Measurements from ENCODE around the gene NADSYN1.

The NADSYN1 gene

DNA sequence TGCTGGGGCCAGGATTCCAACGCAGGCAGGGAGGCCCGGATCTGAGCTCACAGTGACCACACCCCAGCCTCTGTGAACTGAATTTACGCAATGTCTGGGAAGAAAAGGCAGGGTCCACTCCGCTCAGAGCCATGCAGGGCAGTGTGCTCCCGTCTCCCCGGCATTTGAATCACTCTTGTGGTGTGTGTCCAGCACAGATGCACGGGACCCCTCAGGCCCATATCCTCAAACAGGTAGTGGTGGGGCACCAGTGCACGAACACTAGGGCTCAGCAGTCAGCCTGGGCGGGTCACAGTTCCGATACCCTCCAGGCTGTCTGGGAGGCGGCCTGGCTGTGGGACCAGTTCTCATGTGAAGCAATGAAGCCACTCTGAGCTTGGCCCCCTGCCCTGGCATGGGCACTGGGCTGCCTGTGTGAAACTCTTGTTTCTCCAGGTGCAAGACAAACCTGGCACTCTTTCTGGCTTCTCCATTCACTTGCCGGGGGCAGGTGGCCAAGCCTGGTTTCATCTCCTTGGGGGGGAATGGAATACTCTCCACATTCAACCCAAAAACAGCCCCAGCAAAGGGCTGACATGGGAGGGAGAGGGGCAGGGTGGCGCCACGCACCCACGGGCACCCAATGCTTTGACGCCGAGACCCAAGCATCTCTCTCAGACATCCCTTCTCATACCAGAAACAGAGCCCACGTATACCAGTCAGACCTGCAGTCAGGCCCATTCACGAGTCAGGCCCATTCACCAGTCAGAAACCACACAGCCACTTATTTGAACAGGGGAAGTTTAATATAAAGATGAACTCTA is 19.2 kb upstream of the NADSYN1 start:
- DNase-seq: no peak

DNA sequence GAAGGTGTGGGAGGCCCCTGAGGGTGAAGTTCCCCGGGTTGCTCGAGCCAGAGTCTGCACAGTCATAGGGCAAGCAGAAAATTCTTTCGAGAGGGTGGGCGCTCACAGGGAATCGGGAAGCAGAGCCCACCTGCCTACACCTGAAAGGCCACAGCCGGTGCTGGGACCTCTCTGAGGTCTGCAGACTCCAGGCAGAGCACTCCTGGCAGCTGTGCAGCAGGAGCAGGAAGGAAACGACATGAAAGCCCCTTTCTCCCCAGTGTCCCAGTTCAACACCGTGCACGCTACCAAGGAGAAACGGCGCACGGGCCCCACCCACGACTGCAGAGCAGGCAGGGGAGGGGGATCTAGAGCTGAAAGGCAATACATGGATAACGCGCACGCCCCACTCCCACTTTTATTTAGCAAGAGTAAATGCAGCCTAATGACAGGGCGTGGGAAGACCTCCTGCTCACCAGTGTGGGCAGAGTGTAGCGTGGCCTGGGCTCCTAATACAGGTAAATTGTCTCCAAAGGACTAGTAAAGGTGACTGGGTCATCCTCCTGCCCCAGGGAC is 18.4 kb upstream of the NADSYN1 start:
- DNase-seq: no peak

- DNase-seq: no peak
Measured at GRCh38 chr11:71435278-71435951, 17.6 kb upstream of the NADSYN1 start.

GRCh38 chr11:71436861-71437260 is 16.1 kb upstream of the NADSYN1 start:
- no peak for DNase-seq

GRCh38 chr11:71437399-71437798 is 15.6 kb upstream of the NADSYN1 start:
- DNase-seq: no peak

DNA sequence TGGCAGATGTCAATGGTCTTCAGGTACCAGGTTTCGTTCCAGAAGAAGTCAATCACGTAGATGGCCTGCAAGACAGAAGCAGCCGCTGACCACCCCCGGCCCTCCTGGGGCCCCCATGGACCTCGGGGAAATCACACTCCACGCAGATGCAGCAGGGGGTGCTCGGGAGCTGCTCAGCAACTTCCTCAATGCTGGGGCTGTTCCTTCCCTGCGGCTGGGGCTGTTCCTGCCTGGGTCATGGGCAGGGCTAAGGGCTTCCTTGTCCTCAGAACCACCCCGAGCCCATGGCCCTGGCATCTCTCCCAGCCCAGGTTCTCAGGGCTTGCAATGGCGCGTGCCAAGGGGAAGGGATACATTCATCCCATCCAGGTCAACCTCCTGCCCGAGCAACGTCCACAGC is 15.1 kb upstream of the NADSYN1 start:
- DNase-seq: no peak

GRCh38 chr11:71438650-71439049 is 14.4 kb upstream of the NADSYN1 start:
- no peak for DNase-seq

DNA sequence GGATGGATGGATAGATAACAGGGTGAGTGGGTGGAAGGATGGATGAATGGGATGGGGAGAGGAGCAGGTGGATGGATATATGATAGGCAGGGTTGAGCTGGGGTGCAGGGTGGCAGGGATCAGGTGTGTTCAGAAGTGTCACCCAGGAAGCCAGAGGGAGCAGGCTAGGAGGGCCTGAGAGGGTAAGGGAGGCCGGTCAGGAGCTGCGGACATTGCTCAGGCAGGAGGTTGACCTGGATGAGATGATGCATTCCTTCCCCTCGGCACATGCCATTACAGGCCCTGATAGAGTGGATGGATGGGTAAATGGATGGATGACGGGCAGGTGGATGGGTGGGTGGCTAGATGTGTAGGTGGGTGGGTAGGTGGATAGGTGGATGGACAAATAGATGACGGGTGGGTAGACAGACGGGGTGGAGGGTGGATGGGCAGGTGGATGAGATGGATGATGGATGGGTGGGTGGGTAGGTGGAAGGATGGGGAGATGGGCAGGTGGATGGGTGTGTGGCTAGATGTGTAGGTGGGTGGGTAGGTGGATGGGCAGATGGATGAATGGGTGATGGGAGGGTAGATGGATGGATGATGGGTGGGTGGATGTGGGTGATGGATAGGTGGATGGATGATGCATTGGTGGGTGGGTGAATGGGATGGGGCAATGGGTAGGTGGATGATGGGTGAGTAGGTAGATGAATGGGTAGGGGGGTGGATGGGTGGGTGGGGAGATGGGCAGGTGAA is 12.8 kb upstream of the NADSYN1 start:
- no peak for DNase-seq

DNA sequence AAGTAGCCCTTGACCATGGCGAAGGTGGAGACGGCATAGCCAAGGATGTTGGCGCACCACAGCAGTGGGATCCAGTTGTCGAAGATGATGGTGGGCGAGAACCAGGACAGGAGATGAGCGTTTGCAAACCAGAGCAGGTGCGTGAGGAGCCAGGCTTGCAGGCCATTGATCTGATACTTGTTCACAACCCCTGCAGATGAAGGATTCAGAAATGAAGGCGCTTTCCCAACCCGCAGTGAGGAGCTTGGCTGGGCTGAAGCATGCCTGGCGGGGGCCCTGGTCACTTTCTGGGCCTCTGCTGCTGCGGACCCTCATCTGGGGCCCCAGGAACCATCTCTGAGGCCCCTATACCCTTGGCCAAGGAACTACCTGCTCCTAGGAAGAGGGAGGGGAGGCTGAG is 11.8 kb upstream of the NADSYN1 start:
- DNase-seq: no peak

DNA sequence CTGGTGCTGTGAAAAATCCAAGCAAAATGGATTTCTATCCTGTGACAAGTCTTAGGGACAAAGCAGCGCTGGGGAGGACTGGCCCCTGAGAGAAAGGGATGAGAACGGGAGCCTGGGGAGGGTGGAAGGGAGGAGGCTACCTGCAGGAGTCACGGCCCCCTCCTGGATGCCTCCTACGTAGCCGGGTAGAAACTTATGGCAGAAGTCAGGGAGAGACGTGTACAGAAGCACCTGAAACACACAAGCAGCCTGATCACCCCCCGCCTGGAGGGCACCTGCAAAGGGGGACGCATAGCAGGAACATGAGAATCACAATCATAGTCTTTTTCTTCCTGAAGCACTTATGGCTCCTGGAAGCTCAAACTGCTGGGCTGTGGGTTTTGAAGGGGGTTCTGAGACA is 10.9 kb upstream of the NADSYN1 start:
- DNase-seq: no peak

DNA sequence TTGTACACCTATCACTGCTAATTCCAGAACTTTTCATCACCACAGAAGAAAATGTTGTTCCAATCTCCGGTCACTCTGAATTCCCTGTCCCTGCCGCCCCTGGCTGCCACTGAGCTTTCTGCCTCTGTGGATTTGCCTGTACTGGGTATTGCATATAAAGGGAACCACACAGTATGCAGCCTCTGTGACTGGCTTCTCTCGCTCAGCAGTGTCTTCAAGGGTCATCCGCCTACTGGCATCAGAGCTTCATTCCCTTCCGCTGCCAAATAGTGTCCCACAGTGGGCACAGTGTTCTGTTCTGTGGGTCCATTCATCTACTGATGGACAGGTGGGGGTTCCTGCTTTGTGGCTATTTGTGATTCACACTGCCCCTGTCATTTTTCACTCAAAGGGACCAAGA is 10.1 kb upstream of the NADSYN1 start:
- DNase-seq: no peak

DNA sequence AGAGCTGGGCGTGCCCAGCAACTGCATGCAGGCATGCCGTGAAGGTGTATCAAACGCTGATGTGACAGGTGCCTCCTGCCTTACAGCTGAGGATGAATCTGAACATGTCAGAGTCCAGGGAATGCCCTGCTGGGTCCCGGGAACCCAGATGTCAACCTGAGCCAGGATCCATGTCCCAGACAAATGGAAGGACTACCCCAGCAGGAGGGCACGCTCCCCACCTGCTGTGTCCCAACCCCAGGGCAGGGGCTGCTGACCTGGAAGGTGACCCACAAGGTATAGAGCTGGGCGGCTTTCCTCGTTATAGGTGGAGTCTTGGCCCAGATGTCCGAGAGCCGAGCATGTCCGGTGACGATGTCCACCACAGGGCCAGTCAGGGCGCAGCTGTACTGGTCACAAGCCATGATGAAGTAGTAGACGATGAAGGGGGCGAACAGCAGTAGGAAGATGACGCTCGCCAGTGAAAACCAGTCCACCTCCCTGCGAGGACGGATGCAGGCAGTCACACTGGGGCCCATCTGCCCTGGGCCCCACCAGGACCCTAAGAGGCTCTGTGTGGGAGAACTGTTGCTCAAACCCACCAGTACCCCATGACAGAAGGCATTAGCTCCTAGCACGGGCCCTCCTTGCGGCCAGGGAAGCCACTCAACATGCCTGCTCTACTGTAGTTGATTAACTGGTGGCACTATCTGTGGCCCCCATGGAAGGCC is 9.1 kb upstream of the NADSYN1 start:
- DNase-seq: no peak

DNA sequence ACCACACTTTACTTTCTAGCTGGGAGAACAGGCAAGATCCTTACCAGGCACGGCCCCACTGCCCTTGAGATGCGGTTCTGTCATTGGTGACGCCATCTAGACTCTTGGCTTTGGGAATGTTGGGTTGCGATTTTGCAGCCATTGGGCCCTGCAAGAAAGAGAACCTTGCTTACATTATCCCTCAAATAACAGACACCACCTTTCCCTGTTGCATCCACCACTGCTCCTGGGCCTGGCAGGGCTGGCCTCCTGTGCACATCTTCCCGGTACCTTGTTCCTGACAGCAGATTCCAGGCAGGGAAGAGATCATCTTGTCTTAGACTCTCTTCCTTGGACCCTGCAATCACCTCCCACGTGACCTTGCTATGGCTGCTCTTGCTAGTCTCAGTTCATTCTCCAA is 8.2 kb upstream of the NADSYN1 start:
- no peak for DNase-seq

DNA sequence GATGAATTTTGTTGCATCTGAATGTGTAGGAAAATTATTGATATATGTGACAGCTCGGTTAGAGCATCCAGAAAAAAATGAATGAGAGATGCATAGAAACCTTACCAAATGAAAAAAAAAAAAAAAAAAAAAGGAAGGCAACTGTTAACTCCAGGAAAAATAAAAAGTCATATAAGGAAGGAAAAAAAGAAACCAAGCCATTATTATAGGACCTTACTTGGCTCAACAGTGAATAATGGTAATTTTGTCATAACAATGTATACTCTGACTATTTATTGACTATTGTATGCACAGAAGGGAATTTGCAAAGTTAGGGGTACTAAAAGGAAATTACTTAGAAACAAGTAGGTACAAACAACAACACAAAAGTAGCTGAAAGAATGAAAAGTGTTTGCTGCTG is 6.9 kb upstream of the NADSYN1 start:
- no peak for DNase-seq

GRCh38 chr11:71446942-71447688 is 5.9 kb upstream of the NADSYN1 start:
- no peak for DNase-seq

- DNase-seq: no peak
Measured at GRCh38 chr11:71447791-71448256, 5.2 kb upstream of the NADSYN1 start.

DNA sequence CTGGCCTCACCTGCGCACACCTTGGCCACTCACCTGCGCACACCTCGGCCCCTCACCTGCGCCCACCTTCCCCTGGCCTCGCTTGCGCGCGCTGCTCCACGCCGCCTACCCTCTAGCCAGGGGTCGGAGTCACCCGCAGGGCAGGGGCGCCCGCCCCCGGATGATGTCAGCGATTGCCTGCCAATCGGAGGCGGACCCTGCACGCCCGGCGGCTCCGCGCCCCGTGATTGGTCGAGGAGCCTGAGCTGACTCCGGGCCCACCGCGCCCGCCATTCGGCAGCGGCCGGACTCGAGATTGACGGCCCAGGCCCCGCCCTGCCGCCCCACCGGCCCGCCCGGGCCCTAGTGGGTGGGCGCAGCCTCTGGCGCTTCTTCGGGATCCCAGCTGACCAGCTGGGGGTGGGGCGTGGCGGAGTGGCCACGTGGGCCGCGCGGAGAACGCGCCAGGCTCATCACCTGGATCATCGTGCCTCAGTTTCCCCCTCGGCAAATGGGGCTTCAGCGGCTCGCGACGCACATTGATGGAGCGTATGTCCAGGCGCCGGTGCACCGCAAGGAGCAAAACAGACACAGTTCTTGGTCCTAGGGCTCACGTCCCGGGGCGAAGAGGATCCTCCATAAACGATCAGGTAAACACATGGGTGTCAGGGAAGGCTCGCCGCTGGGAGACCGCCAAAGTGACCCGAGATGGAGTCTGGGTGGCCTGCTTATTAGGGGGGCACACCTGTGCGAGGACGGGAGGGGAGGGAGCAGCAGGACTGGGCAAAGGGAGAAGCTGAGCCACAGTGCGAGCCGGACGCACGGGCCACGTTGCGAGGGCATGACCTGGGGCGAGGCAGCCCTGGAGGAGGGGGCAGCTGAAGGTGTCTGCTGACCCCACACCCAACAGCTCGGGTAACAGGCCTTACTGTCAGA is 4.5 kb upstream of the NADSYN1 start, which contains the start of gene DHCR7:
DHCR7 (minus strand) TSS at position 137 of the 915 bp plus-strand sequence. CDS start 3,441 bp downstream, outside the sequence.
- DNase-seq: peak; percentile 94

GRCh38 chr11:71449596-71449995 is 3.4 kb upstream of the NADSYN1 start:
- DNase-seq: no peak

GRCh38 chr11:71450507-71450906 is 2.5 kb upstream of the NADSYN1 start:
- DNase-seq: no peak

DNA sequence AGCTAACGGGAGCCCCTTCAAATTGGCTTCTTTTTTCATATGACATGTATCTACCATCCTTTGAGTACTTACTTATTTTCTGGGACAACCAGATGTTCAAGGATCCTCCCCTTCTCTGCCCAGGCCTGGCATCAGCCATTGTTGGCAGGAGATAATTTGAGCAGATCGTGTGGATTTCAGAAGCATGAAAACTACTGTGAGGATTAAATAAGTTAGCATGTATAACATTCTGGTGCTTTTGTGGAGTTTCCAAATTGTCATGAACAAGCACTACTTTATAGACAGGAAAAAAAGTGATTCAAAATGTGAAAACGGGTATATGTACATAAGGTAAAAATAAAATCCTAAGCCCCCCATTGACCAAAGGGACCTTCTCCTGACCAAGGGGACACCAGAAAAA is 2.1 kb upstream of the NADSYN1 start:
- no peak for DNase-seq
